HUES48 (cell line): ENCODE measurements around the gene UNC13D.
A peak's percentile ranks its signal among the peaks of the same experiment; 100 is the strongest.

Source experiments
- H3K27ac ChIP-seq: one replicate; pipeline ENCODE4 v1.7.0; 2013; ENCODE audit warnings: low read depth, low read length, inconsistent platforms
- H3K27me3 ChIP-seq: 2 replicates; pipeline ENCODE4 v1.6.1; 2013; ENCODE audit warnings: mild to moderate bottlenecking, low read length; ENCODE audit not compliant: control insufficient read depth, insufficient read depth
- H3K36me3 ChIP-seq: 2 replicates; pipeline ENCODE4 v1.6.1; 2013; ENCODE audit warnings: low read length; ENCODE audit not compliant: control insufficient read depth, insufficient read depth
- H3K4me1 ChIP-seq: 2 replicates; pipeline ENCODE4 v1.6.1; 2013; ENCODE audit warnings: mild to moderate bottlenecking, low read length; ENCODE audit not compliant: control insufficient read depth, insufficient read depth
- H3K4me3 ChIP-seq: 2 replicates; pipeline ENCODE4 v1.5.1; 2013; ENCODE audit warnings: mild to moderate bottlenecking, low read depth, low read length
- H3K9ac ChIP-seq: 2 replicates; pipeline ENCODE4 v1.6.1; 2013; ENCODE audit warnings: mild to moderate bottlenecking, low read depth, low read length, moderate library complexity
- H3K9me3 ChIP-seq: 2 replicates; pipeline ENCODE4 v1.6.1; 2013; ENCODE audit warnings: low read length; ENCODE audit not compliant: control insufficient read depth, insufficient read depth

UNC13D gene

GRCh38 chr17:75881678-75882454 is 37.7 kb upstream of the UNC13D start:
- H3K27ac ChIP-seq: no peak overlapping the region

GRCh38 chr17:75880266-75880665 is 36.1 kb upstream of the UNC13D start:
- Histone ChIP-seq H3K4me1 (peaks cover 11% of the 10 kb centered on the region; the same call in 1 of the 2 replicates), H3K27ac (no peak overlapping the region), H3K9me3 (no peaks in the 10 kb centered on the region), H3K36me3 (no peaks in the 10 kb centered on the region), H3K4me3 (no peak overlapping the region), H3K27me3 (peaks cover 29% of the 10 kb centered on the region), H3K9ac (no peak overlapping the region)

More at GRCh38 chr17:75881678-75882454, 37.7 kb upstream of the UNC13D start:
- Histone ChIP-seq H3K9ac (no peak overlapping the region), H3K27me3 (peaks cover 26% of the 10 kb centered on the region), H3K4me1 (peaks cover under 1% of the 10 kb centered on the region; the same call in 1 of the 2 replicates), H3K36me3 (no peaks in the 10 kb centered on the region), H3K4me3 (no peak overlapping the region), H3K9me3 (no peaks in the 10 kb centered on the region)

- Histone ChIP-seq H3K27ac (peak within 1 kb of the TSS; percentile 68), H3K4me3 (peak within 1 kb of the TSS; percentile 73), H3K4me1 (peaks cover 11% of the 10 kb centered on the region; the same call in 1 of the 2 replicates), H3K27me3 (peaks cover 29% of the 10 kb centered on the region), H3K36me3 (no peaks in the 10 kb centered on the region), H3K9ac (no peak within 1 kb of the TSS; the same call in 1 of the 2 replicates), H3K9me3 (no peaks in the 10 kb centered on the region)
These were observed 34.2 kb upstream of the UNC13D start, which contains the start of gene TRIM47 for GRCh38 chr17:75878174-75878998. Gene TRIM47, minus strand, starts transcription at chr17:75878581. Its CDS starts 33 bp downstream, at chr17:75878548.

- Histone ChIP-seq H3K27me3 (peaks cover 29% of the 10 kb centered on the region), H3K4me3 (peak overlapping the region; percentile 73), H3K9ac (no peak overlapping the region; the same call in 1 of the 2 replicates), H3K27ac (peak overlapping the region; percentile 68), H3K4me1 (peaks cover 11% of the 10 kb centered on the region; the same call in 1 of the 2 replicates), H3K36me3 (no peaks in the 10 kb centered on the region), H3K9me3 (no peaks in the 10 kb centered on the region)
These were observed 33.6 kb upstream of the UNC13D start for GRCh38 chr17:75877752-75878173.

- peak overlapping the region; percentile 73 for H3K4me3 ChIP-seq
- no peak overlapping the region for H3K9ac ChIP-seq
- no peaks in the 10 kb centered on the region for H3K36me3 ChIP-seq
- peaks cover 29% of the 10 kb centered on the region for H3K27me3 ChIP-seq
- H3K27ac ChIP-seq: peak overlapping the region; percentile 68
- no peaks in the 10 kb centered on the region for H3K9me3 ChIP-seq
- H3K4me1 ChIP-seq: peaks cover 11% of the 10 kb centered on the region; the same call in 1 of the 2 replicates
These were observed 32.9 kb upstream of the UNC13D start for GRCh38 chr17:75876938-75877751.

GRCh38 chr17:75876190-75876937 is 32.2 kb upstream of the UNC13D start:
- no peaks in the 10 kb centered on the region for H3K36me3 ChIP-seq
- peak overlapping the region; percentile 73; the same call in 1 of the 2 replicates for H3K4me3 ChIP-seq
- peaks cover 11% of the 10 kb centered on the region; the same call in 1 of the 2 replicates for H3K4me1 ChIP-seq
- H3K9me3 ChIP-seq: no peaks in the 10 kb centered on the region
- peaks cover 29% of the 10 kb centered on the region for H3K27me3 ChIP-seq
- no peak overlapping the region for H3K9ac ChIP-seq
- H3K27ac ChIP-seq: peak overlapping the region; percentile 68

GRCh38 chr17:75875940-75876189 is 31.7 kb upstream of the UNC13D start:
- no peak overlapping the region for H3K4me3 ChIP-seq

GRCh38 chr17:75875182-75875939 is 31.2 kb upstream of the UNC13D start:
- Histone ChIP-seq H3K27ac (no peak overlapping the region), H3K9ac (no peak overlapping the region), H3K36me3 (no peaks in the 10 kb centered on the region), H3K27me3 (peaks cover 29% of the 10 kb centered on the region), H3K4me3 (no peak overlapping the region), H3K4me1 (peaks cover 11% of the 10 kb centered on the region; the same call in 1 of the 2 replicates), H3K9me3 (no peaks in the 10 kb centered on the region)

More at GRCh38 chr17:75875940-75876189, 31.7 kb upstream of the UNC13D start:
- Histone ChIP-seq H3K27ac (no peak overlapping the region), H3K4me1 (peaks cover 11% of the 10 kb centered on the region; the same call in 1 of the 2 replicates), H3K36me3 (no peaks in the 10 kb centered on the region), H3K27me3 (peaks cover 29% of the 10 kb centered on the region), H3K9me3 (no peaks in the 10 kb centered on the region), H3K9ac (no peak overlapping the region)

GRCh38 chr17:75874323-75875181 is 30.3 kb upstream of the UNC13D start:
- Histone ChIP-seq H3K4me1 (peaks cover 11% of the 10 kb centered on the region; the same call in 1 of the 2 replicates), H3K9me3 (no peaks in the 10 kb centered on the region), H3K4me3 (no peak overlapping the region), H3K9ac (no peak overlapping the region), H3K27me3 (peaks cover 29% of the 10 kb centered on the region), H3K27ac (no peak overlapping the region), H3K36me3 (no peaks in the 10 kb centered on the region)
